GM10266 (cell line): Measurements from ENCODE around the gene ANKRD40CL.

Experiments
- DNase-seq: peaks from one replicate; pipeline ENCODE4 v3.0.0; 2012; ENCODE audit errors: extremely low spot score
- CTCF ChIP-seq: IDR thresholded peaks from 2 replicates; pipeline ENCODE4 v1.5.1; 2012; ENCODE audit warnings: mild to moderate bottlenecking, low read depth; ENCODE audit not compliant: control insufficient read depth, insufficient read depth; ENCODE audit errors: missing control alignments

Gene ANKRD40CL

GRCh38 chr17:50762177-50762576 is 5.1 kb downstream of the ANKRD40CL start:
- no peak for DNase-seq
- TF ChIP-seq CTCF: no peak

GRCh38 chr17:50758989-50759544 is 8.3 kb downstream of the ANKRD40CL start:
- TF ChIP-seq CTCF: no peak
- DNase-seq: no peak

- no peak for DNase-seq
- TF ChIP-seq CTCF: no peak
Measured at GRCh38 chr17:50758524-50758923, 8.8 kb downstream of the ANKRD40CL start.

GRCh38 chr17:50754521-50754920 is 12.8 kb downstream of the ANKRD40CL start:
- DNase-seq: no peak
- no peak for TF ChIP-seq CTCF

- no peak for TF ChIP-seq CTCF
- DNase-seq: no peak
Measured at GRCh38 chr17:50749245-50749644, 18.1 kb downstream of the ANKRD40CL start.

- TF ChIP-seq CTCF: no peak
- DNase-seq: no peak
Measured at GRCh38 chr17:50745631-50746030, 21.7 kb downstream of the ANKRD40CL start.

- no peak for TF ChIP-seq CTCF
- no peak for DNase-seq
Measured at GRCh38 chr17:50739098-50739497, 28.2 kb downstream of the ANKRD40CL start.
